HG02588 (cell line): ENCODE results near the gene NUDCD3.

Experiments
- ATAC-seq: cut with Tn5 transposase; IDR thresholded peaks from one replicate; pipeline ENCODE4 v1.9.1; 2021; ENCODE audit warnings: mild to moderate bottlenecking, moderate library complexity; ENCODE audit not compliant: unreplicated experiment

NUDCD3 gene

GRCh38 chr7:44372560-44373417 lies 117.7 kb downstream of the NUDCD3 start:
- no peak for ATAC-seq

GRCh38 chr7:44368885-44369284 lies 121.6 kb downstream of the NUDCD3 start:
- ATAC-seq = no peak

- no peak for ATAC-seq
Observed at GRCh38 chr7:44368455-44368854, 122.0 kb downstream of the NUDCD3 start.

GRCh38 chr7:44367475-44368043 lies 122.9 kb downstream of the NUDCD3 start:
- no peak for ATAC-seq

GRCh38 chr7:44366986-44367385 lies 123.5 kb downstream of the NUDCD3 start:
- ATAC-seq = no peak

- ATAC-seq = no peak
Observed at GRCh38 chr7:44353668-44354067, 136.8 kb downstream of the NUDCD3 start.

GRCh38 chr7:44348851-44349781 lies 141.3 kb downstream of the NUDCD3 start:
- ATAC-seq = no peak

GRCh38 chr7:44348300-44348699 lies 142.2 kb downstream of the NUDCD3 start:
- no peak for ATAC-seq

GRCh38 chr7:44347546-44348114 lies 142.8 kb downstream of the NUDCD3 start:
- no peak for ATAC-seq

- ATAC-seq = no peak
Observed at GRCh38 chr7:44346063-44346462, 144.4 kb downstream of the NUDCD3 start.

GRCh38 chr7:44341401-44341800 lies 149.1 kb downstream of the NUDCD3 start:
- no peak for ATAC-seq

GRCh38 chr7:44338600-44338999 lies 151.9 kb downstream of the NUDCD3 start:
- ATAC-seq = no peak

GRCh38 chr7:44336491-44336890 lies 154.0 kb downstream of the NUDCD3 start:
- ATAC-seq = no peak

- no peak for ATAC-seq
Observed at GRCh38 chr7:44335184-44335583, 155.3 kb downstream of the NUDCD3 start.

GRCh38 chr7:44334734-44335097 lies 155.7 kb downstream of the NUDCD3 start:
- ATAC-seq = no peak

GRCh38 chr7:44333911-44334733 lies 156.3 kb downstream of the NUDCD3 start:
- no peak for ATAC-seq

GRCh38 chr7:44331682-44332081 lies 158.8 kb downstream of the NUDCD3 start:
- ATAC-seq = no peak

- ATAC-seq = no peak
Observed at GRCh38 chr7:44330331-44330730, 160.1 kb downstream of the NUDCD3 start.

- ATAC-seq = no peak
Observed at GRCh38 chr7:44329888-44330287, 160.6 kb downstream of the NUDCD3 start.
